MM.1S (cell line): ENCODE results near the gene FAM193B.

Experiments used
- EZH2 ChIP-seq: fragments of 300-600 bp; sonication (generic); optimal IDR thresholded peaks from 2 replicates; pipeline ENCODE3; 2017; ENCODE audit warnings: low read depth, mild to moderate bottlenecking, antibody characterized with exemption, low read length, mixed read lengths
- TF ChIP-seq, protein P1 (sequence below): fragments of 300-600 bp; sonication (generic); IDR thresholded peaks from 2 replicates; pipeline ENCODE4 v1.5.1; 2016; ENCODE audit warnings: antibody characterized with exemption, low read length, mixed read lengths

DNA sequence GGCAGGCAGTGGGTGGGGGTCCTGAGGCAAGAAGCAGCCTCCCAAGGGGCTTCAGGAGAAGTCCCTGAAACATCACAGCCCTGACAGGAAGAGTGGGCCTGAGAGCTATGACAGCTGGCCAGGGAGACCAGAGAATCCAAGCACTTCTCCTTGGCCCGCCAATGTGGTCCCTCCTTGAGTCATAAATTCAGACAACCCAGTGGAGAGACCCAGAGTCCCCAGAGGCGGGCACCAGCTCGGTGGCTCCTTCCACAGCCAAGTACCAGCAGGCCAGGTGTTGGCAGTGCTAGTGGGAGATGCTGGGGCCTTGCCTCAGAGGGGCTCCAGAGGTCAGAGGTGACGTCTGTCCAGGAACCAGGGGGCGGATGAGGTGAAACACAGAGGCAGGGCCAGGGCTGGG is 43.2 kb downstream of the FAM193B start:
- TF ChIP-seq, protein P1, sequence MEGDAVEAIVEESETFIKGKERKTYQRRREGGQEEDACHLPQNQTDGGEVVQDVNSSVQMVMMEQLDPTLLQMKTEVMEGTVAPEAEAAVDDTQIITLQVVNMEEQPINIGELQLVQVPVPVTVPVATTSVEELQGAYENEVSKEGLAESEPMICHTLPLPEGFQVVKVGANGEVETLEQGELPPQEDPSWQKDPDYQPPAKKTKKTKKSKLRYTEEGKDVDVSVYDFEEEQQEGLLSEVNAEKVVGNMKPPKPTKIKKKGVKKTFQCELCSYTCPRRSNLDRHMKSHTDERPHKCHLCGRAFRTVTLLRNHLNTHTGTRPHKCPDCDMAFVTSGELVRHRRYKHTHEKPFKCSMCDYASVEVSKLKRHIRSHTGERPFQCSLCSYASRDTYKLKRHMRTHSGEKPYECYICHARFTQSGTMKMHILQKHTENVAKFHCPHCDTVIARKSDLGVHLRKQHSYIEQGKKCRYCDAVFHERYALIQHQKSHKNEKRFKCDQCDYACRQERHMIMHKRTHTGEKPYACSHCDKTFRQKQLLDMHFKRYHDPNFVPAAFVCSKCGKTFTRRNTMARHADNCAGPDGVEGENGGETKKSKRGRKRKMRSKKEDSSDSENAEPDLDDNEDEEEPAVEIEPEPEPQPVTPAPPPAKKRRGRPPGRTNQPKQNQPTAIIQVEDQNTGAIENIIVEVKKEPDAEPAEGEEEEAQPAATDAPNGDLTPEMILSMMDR = no peak
- no peak for TF ChIP-seq EZH2
